ENCODE measurements around the gene ZFP36L1. TPM values are rescaled to one million over a fixed set of nuclear protein-coding genes. Genes with fewer than 3 reads are reported as not detected.

ZFP36L1 gene
- total and polyA plus RNA-seq, 2 of the 13 experiments (the other 11 are each of a cell fraction or from before 2014, with no cell fraction given): 7.4 to 10.2 TPM

DNA sequence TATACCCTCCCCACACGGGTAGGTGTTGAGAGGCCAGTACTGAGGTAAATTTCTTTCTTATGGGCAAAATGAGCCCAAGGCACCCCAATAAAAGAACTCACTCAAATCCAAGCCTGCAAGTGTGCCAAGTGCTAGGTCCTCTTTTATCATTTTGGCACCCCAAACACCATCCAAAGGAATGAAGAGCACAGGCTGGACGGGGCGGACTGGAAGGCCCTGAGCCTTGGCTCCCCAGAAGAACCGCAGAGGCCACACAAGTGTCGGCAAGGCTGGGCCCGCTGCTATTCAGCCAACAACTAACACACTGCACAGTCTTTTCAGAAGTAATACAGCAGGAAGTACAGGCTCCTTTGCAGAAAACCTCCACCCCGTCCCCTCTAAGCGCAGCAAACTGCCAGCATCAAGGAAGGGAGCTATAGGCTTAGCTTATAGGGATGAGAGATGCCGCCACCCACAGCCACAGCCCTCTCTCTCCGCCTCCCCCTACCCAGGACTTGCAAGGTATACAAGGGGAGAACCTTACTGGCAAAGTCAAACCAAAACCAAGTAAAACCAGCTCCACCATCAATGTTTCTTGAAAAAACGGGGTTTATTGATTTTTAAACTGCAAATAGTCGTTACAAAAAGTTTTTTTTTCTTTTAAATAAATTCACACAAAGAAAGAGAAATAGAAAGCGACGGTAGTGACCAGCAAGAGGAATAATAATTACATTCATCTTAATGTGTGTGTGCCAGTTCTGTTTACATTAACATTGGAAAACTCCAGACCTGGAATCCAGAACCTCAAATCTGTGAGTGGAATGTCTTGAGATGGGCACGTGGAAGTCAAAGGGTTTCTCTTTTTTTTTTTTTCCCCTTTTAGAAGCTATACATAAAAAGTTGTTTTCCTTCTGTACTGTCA is 5.5 kb downstream of the ZFP36L1 start (continued):
- TF ChIP-seq, protein P1, sequence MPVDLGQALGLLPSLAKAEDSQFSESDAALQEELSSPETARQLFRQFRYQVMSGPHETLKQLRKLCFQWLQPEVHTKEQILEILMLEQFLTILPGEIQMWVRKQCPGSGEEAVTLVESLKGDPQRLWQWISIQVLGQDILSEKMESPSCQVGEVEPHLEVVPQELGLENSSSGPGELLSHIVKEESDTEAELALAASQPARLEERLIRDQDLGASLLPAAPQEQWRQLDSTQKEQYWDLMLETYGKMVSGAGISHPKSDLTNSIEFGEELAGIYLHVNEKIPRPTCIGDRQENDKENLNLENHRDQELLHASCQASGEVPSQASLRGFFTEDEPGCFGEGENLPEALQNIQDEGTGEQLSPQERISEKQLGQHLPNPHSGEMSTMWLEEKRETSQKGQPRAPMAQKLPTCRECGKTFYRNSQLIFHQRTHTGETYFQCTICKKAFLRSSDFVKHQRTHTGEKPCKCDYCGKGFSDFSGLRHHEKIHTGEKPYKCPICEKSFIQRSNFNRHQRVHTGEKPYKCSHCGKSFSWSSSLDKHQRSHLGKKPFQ (CRISPR knock-in tag; IDR thresholded peaks at IDR 0.05; ENCODE audit: insufficient replicate concordance): no peak
- TF ChIP-seq, protein P2, sequence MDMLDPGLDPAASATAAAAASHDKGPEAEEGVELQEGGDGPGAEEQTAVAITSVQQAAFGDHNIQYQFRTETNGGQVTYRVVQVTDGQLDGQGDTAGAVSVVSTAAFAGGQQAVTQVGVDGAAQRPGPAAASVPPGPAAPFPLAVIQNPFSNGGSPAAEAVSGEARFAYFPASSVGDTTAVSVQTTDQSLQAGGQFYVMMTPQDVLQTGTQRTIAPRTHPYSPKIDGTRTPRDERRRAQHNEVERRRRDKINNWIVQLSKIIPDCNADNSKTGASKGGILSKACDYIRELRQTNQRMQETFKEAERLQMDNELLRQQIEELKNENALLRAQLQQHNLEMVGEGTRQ (IDR thresholded peaks at IDR 0.05; ENCODE audit: low read depth, low read length): no peak
- TF ChIP-seq, protein P2 (CRISPR knock-in tag; IDR thresholded peaks at IDR 0.05; ENCODE audit: borderline replicate concordance): no peak
- no peak for TF ChIP-seq RFX3 (CRISPR knock-in tag; IDR thresholded peaks at IDR 0.05)
- TF ChIP-seq PLRG1 (conservative IDR thresholded peaks at IDR 0.05): no peak
- TF ChIP-seq ZFP36 (IDR thresholded peaks at IDR 0.05; ENCODE audit: borderline replicate concordance, low read depth, low read length, partially characterized antibody): no peak
- TF ChIP-seq, protein P3, sequence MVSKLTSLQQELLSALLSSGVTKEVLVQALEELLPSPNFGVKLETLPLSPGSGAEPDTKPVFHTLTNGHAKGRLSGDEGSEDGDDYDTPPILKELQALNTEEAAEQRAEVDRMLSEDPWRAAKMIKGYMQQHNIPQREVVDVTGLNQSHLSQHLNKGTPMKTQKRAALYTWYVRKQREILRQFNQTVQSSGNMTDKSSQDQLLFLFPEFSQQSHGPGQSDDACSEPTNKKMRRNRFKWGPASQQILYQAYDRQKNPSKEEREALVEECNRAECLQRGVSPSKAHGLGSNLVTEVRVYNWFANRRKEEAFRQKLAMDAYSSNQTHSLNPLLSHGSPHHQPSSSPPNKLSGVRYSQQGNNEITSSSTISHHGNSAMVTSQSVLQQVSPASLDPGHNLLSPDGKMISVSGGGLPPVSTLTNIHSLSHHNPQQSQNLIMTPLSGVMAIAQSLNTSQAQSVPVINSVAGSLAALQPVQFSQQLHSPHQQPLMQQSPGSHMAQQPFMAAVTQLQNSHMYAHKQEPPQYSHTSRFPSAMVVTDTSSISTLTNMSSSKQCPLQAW (CRISPR knock-in tag; IDR thresholded peaks at IDR 0.05): 0 out of 2 replicates have a peak, but pooled peaks have one; percentile 30
- TF ChIP-seq, protein P4, sequence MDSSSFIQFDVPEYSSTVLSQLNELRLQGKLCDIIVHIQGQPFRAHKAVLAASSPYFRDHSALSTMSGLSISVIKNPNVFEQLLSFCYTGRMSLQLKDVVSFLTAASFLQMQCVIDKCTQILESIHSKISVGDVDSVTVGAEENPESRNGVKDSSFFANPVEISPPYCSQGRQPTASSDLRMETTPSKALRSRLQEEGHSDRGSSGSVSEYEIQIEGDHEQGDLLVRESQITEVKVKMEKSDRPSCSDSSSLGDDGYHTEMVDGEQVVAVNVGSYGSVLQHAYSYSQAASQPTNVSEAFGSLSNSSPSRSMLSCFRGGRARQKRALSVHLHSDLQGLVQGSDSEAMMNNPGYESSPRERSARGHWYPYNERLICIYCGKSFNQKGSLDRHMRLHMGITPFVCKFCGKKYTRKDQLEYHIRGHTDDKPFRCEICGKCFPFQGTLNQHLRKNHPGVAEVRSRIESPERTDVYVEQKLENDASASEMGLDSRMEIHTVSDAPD (CRISPR knock-in tag; IDR thresholded peaks at IDR 0.05): no peak
- TF ChIP-seq POLR2AphosphoS2 (IDR thresholded peaks at IDR 0.05; ENCODE audit: low read depth, low read length): peak; percentile 51; the same call in 1 of the 2 replicates
- TF ChIP-seq POLR2AphosphoS5 (IDR thresholded peaks at IDR 0.05; ENCODE audit: low read depth, low read length): 0 out of 2 replicates have a peak, but pooled peaks have one; percentile 2
- TF ChIP-seq RBFOX2 (IDR thresholded peaks at IDR 0.05; ENCODE audit: low read depth, low read length): peak; percentile 47
- TF ChIP-seq RBM22 (optimal IDR thresholded peaks at IDR 0.05; ENCODE audit: low read length): peak; percentile 96
- TF ChIP-seq POLR2G (IDR thresholded peaks at IDR 0.05; ENCODE audit: low read depth, low read length): peak; percentile 80
- TF ChIP-seq, protein P5, sequence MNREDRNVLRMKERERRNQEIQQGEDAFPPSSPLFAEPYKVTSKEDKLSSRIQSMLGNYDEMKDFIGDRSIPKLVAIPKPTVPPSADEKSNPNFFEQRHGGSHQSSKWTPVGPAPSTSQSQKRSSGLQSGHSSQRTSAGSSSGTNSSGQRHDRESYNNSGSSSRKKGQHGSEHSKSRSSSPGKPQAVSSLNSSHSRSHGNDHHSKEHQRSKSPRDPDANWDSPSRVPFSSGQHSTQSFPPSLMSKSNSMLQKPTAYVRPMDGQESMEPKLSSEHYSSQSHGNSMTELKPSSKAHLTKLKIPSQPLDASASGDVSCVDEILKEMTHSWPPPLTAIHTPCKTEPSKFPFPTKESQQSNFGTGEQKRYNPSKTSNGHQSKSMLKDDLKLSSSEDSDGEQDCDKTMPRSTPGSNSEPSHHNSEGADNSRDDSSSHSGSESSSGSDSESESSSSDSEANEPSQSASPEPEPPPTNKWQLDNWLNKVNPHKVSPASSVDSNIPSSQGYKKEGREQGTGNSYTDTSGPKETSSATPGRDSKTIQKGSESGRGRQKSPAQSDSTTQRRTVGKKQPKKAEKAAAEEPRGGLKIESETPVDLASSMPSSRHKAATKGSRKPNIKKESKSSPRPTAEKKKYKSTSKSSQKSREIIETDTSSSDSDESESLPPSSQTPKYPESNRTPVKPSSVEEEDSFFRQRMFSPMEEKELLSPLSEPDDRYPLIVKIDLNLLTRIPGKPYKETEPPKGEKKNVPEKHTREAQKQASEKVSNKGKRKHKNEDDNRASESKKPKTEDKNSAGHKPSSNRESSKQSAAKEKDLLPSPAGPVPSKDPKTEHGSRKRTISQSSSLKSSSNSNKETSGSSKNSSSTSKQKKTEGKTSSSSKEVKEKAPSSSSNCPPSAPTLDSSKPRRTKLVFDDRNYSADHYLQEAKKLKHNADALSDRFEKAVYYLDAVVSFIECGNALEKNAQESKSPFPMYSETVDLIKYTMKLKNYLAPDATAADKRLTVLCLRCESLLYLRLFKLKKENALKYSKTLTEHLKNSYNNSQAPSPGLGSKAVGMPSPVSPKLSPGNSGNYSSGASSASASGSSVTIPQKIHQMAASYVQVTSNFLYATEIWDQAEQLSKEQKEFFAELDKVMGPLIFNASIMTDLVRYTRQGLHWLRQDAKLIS (CRISPR knock-in tag; IDR thresholded peaks at IDR 0.05): no peak
- no peak for TF ChIP-seq MBD4 (IDR thresholded peaks at IDR 0.05; ENCODE audit: borderline replicate concordance, low read length)
- TF ChIP-seq ZNF557 (CRISPR knock-in tag; IDR thresholded peaks at IDR 0.05): no peak
- no peak for TF ChIP-seq ZNF556 (CRISPR knock-in tag; IDR thresholded peaks at IDR 0.05; ENCODE audit: borderline replicate concordance)
- peak; percentile 91 for TF ChIP-seq AGO2 (optimal IDR thresholded peaks at IDR 0.05; ENCODE audit: low read depth, low read length)

Measured in HepG2 (cell line).